Lung (tissue), 12 donors: ENCODE data around the gene KSR1. TPM values are rescaled to one million over a fixed set of nuclear protein-coding genes. Genes with fewer than 3 reads are reported as not detected.

ENCODE experiments used
- ATAC-seq: fragments of 200-7000 bp; cut with Tn5 transposase; one replicate; pipeline ENCODE4 v1.9.1; 2020; ENCODE audit warnings: moderate number of reproducible peaks; ENCODE audit not compliant: insufficient read depth, low FRiP score
- DNase-seq, 3 donors: peaks; one replicate each; pipeline ENCODE4 v3.0.0-alpha.2; 2013 to 2017
- H3K27ac ChIP-seq, 2 donors: one replicate each; pipeline ENCODE4 v1.5.1; 2013; ENCODE audit warnings: mild to moderate bottlenecking in 2 of 2, moderate library complexity in 2 of 2, control low read depth in 1 of 2, inconsistent platforms in 1 of 2, low read depth in 1 of 2, low read length in 1 of 2
- H3K27me3 ChIP-seq, 3 donors: one replicate each; pipeline ENCODE4 v1.5.1; 2013; ENCODE audit warnings: low read length in 2 of 3; ENCODE audit not compliant: control insufficient read depth in 3 of 3, insufficient read depth in 3 of 3
- H3K36me3 ChIP-seq, 4 donors: one replicate each; pipeline ENCODE4 v1.5.1; 2013; ENCODE audit warnings: low read length in 4 of 4, mild to moderate bottlenecking in 1 of 4, moderate library complexity in 1 of 4; ENCODE audit not compliant: control insufficient read depth in 4 of 4, insufficient read depth in 4 of 4
- H3K4me1 ChIP-seq, 5 donors: one replicate each; pipeline ENCODE4 v1.5.1; 2013; ENCODE audit warnings: low read length in 5 of 5, mild to moderate bottlenecking in 2 of 5, moderate library complexity in 1 of 5; ENCODE audit not compliant: control insufficient read depth in 5 of 5, insufficient read depth in 5 of 5
- H3K4me3 ChIP-seq: one replicate; pipeline ENCODE4 v1.5.1; 2013; ENCODE audit warnings: mild to moderate bottlenecking, control low read depth, moderate library complexity
- H3K9ac ChIP-seq, 2 donors: one replicate each; pipeline ENCODE4 v1.5.1; 2013; ENCODE audit warnings: low read length in 2 of 2, control low read depth in 1 of 2; ENCODE audit not compliant: insufficient read depth in 1 of 2
- H3K9me3 ChIP-seq, 4 donors: one replicate each; pipeline ENCODE4 v1.5.1; 2013; ENCODE audit warnings: low read length in 3 of 4, mild to moderate bottlenecking in 1 of 4, moderate library complexity in 1 of 4; ENCODE audit not compliant: control insufficient read depth in 4 of 4, insufficient read depth in 3 of 4
- CTCF ChIP-seq: IDR thresholded peaks from 2 replicates; pipeline ENCODE4 v1.5.1; 2012; ENCODE audit warnings: mild to moderate bottlenecking; ENCODE audit errors: control extremely low read depth, extremely low read depth
- WGBS, 2 donors: extraction: QIAGEN DNeasy Blood & Tissue Kit; methylation state at CpG; one replicate each; pipeline ENCODE4 v1.1.7; 2013; 5-methylcytosine and 5-hydroxymethylcytosine counted together
- polyA plus RNA-seq, 2 donors: library from polyadenylated mRNA; stranded (reverse); fragments of 200-250 nt; gene quantifications; one replicate each; pipeline ENCODE4 v1.2.1, GENCODE V29; 2013
- total RNA-seq, 2 donors: library from RNA; depleted of rRNA in 1 of 2; stranded (reverse); fragments of >200 nt in 1 of 2; gene quantifications; one replicate each; pipeline ENCODE4 v1.2.1, GENCODE V29; 2014 to 2021
- donor health status: control.
- donor health status: control.
- donor health status: Bipolar disorder and iron deficiency.
- donor health status: healthy.
- donor health status: DM: yes; HTN: yes; CAD: no.

Gene KSR1
- total and polyA plus RNA-seq, 4 donors: 26.8 to 70.0 (median 42.3) TPM

GRCh38 chr17:27603421-27603770, 147.1 kb downstream of the KSR1 start:
- Histone ChIP-seq H3K36me3 (peaks cover 0 to 33% (median 24%) of the 10 kb centered on the region in 4 donors), H3K4me3 (no peak overlapping the region), H3K27me3 (no peaks in the 10 kb centered on the region), H3K9ac (no peak overlapping the region), H3K9me3 (no peaks in the 10 kb centered on the region), H3K4me1 (no peaks in the 10 kb centered on the region), H3K27ac (no peak overlapping the region)
- WGBS, 2 donors: 78 to 86% methylated on average over 2 of the region's 2 CpGs
- DNase-seq (no peak), ATAC-seq (no peak)
- TF ChIP-seq CTCF: no peak

- H3K27me3 ChIP-seq: no peaks in the 10 kb centered on the region
- DNase-seq: no peak
- no peaks in the 10 kb centered on the region for H3K4me1 ChIP-seq
- no peak for ATAC-seq
- TF ChIP-seq CTCF: no peak
- peaks cover 0 to 35% (median 26%) of the 10 kb centered on the region in 4 donors for H3K36me3 ChIP-seq
- no peak overlapping the region for H3K9ac ChIP-seq
- no peak overlapping the region for H3K27ac ChIP-seq
- WGBS, 2 donors: 95 to 97% methylated on average over 22 of the region's 22 CpGs
- no peak overlapping the region for H3K4me3 ChIP-seq
- no peaks in the 10 kb centered on the region for H3K9me3 ChIP-seq
Measured at GRCh38 chr17:27603880-27604794, 147.9 kb downstream of the KSR1 start.

- TF ChIP-seq CTCF: no peak
- DNase-seq: no peak
- Histone ChIP-seq H3K4me3 (no peak overlapping the region), H3K9ac (no peak overlapping the region), H3K9me3 (no peaks in the 10 kb centered on the region), H3K27ac (no peak overlapping the region), H3K4me1 (no peaks in the 10 kb centered on the region), H3K27me3 (no peaks in the 10 kb centered on the region), H3K36me3 (peaks cover 0 to 43% (median 28%) of the 10 kb centered on the region in 4 donors)
- ATAC-seq: no peak
- WGBS, 2 donors: 97% methylated on average over 25 of the region's 25 CpGs
Measured at GRCh38 chr17:27605409-27605808, 149.2 kb downstream of the KSR1 start.
